ENCODE results near the gene SLC9A4.

SLC9A4 gene

GRCh38 chr2:102451968-102452367, 21.1 kb upstream of the SLC9A4 start:
- H3K4me3 ChIP-seq (ENCODE audit: low read depth, low read length) = no peak overlapping the region

DNA sequence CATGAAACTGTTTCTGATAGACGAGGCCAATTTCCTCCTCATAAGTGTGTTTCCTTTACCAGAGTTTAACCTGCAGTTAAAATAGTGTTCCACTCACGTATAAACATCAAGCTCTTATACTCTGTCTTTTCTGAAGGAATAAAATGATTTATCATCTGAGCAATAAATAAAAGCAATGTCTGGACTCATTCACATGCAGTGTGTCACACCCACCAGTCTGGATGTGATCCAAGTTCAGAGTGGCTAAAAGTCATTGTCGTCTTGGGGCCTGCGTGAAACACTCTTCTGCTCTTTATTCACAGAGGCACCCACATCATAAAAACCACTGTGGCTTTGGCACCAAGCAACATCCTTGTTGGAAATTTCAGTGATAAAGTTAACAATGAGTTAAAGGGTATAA, 19.5 kb upstream of the SLC9A4 start:
- no peak overlapping the region for H3K4me3 ChIP-seq (ENCODE audit: low read depth, low read length)
- DNase-seq (ENCODE audit: low read depth) = no peak
- no peak for TF ChIP-seq CTCF (IDR thresholded peaks at IDR 0.05; ENCODE audit: control insufficient read depth, extremely low read depth, insufficient read depth)

More at GRCh38 chr2:102451968-102452367, 21.1 kb upstream of the SLC9A4 start:
- no peak for DNase-seq (ENCODE audit: low read depth)
- TF ChIP-seq CTCF (IDR thresholded peaks at IDR 0.05; ENCODE audit: control insufficient read depth, extremely low read depth, insufficient read depth) = no peak

DNA sequence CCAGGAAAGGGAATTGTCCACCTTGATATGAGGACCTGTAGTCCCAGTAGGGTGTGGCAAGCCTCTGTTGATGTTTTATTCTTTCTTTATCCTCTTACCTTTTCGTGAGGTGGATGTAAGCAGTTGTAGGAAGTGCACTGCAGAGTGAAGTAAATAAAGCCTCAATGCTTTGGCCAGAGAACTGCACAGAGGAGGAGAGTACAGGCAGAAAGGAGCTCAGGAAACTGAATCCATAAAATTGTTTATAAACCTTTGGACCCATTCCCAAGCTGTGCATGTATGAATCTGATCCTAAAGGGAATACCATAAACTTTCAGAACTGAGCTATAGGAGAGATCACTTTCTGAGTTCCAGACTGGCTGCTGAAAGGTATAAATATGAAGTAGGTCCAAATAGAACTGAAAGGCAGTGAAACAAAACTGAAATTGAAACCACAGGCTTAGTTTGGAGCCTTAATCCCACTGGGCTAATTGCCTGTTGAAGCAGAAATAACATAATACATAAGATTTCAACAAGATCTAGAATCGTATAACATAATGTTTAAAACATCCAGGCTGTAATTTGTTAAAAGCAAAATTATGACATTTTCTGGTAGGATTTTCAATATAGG, 17.9 kb upstream of the SLC9A4 start:
- TF ChIP-seq CTCF (IDR thresholded peaks at IDR 0.05; ENCODE audit: control insufficient read depth, extremely low read depth, insufficient read depth) = no peak
- H3K4me3 ChIP-seq (ENCODE audit: low read depth, low read length) = no peak overlapping the region

GRCh38 chr2:102460467-102460866, 12.6 kb upstream of the SLC9A4 start:
- no peak overlapping the region for H3K4me3 ChIP-seq (ENCODE audit: low read depth, low read length)
- no peak for TF ChIP-seq CTCF (IDR thresholded peaks at IDR 0.05; ENCODE audit: control insufficient read depth, extremely low read depth, insufficient read depth)
- DNase-seq (ENCODE audit: low read depth) = no peak

More for the DNA sequence above, 17.9 kb upstream of the SLC9A4 start:
- no peak for DNase-seq (ENCODE audit: low read depth)

DNA sequence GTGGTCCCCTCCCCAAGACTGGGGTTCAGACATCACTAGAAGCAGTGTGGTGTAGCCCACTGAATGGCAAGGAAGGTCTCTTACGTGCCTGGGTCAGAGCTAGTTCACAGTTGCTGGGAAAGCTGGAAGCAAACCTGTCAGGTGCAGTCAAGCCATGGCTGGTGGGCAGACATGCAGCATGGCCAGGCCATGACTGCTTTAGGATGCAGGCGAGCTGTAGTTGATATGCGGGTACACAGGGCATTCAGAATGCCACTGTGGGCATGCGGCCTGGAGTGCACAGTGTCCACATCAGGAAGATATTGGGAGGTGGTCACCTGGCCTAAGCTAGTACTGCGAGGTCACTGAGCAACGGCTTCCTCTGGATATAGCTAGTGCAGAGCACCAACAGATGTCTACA, 11.8 kb upstream of the SLC9A4 start:
- no peak for TF ChIP-seq CTCF (IDR thresholded peaks at IDR 0.05; ENCODE audit: control insufficient read depth, extremely low read depth, insufficient read depth)

GRCh38 chr2:102463160-102463559, 9.9 kb upstream of the SLC9A4 start:
- H3K4me3 ChIP-seq (ENCODE audit: low read depth, low read length) = no peak overlapping the region
- no peak for TF ChIP-seq CTCF (IDR thresholded peaks at IDR 0.05; ENCODE audit: control insufficient read depth, extremely low read depth, insufficient read depth)
- DNase-seq (ENCODE audit: low read depth) = no peak

More for the DNA sequence above, 11.8 kb upstream of the SLC9A4 start:
- H3K4me3 ChIP-seq (ENCODE audit: low read depth, low read length) = no peak overlapping the region
- no peak for DNase-seq (ENCODE audit: low read depth)

- no peak for TF ChIP-seq CTCF (IDR thresholded peaks at IDR 0.05; ENCODE audit: control insufficient read depth, extremely low read depth, insufficient read depth)
- H3K4me3 ChIP-seq (ENCODE audit: low read depth, low read length) = no peak overlapping the region
- DNase-seq (ENCODE audit: low read depth) = no peak
These were observed 2.9 kb upstream of the SLC9A4 start for GRCh38 chr2:102470168-102470567.

All from LNCaP clone FGC (cell line).